GM12878 (cell line): Measurements from ENCODE around the gene TEX9. TPM values are rescaled to one million over a fixed set of nuclear protein-coding genes. Genes with fewer than 3 reads are reported as not detected.

Experiments used
- ATAC-seq: fragments of 200-7000 bp; cut with Tn5 transposase; 3 replicates; pipeline ENCODE4 v1.9.1; 2020; ENCODE audit warnings: mild to moderate bottlenecking, moderate library complexity
- BruUV-seq: library from RNA; stranded (reverse); fragments of 400-500 nt; replicated peaks from 2 replicates; lab custom pipeline; 2021; lab: Mats Ljungman, UMichigan
- CTCF ChIA-PET: fragments of 300-600 bp; sonication (Branson Sonifier 250); formaldehyde crosslinking; extraction: SDS; loops from one replicate; lab custom pipeline; 2021; ENCODE audit warnings: inconsistent platforms; lab: Yijun Ruan, JAX
- POLR2A ChIA-PET: fragments of 350-600 bp; formaldehyde crosslinking; extraction: SDS; loops from one replicate; lab custom pipeline; 2021; ENCODE audit warnings: inconsistent platforms; lab: Charles Lee
- RAD21 ChIA-PET: fragments of 300-600 bp; sonication (Branson Sonifier 250); formaldehyde crosslinking; loops from one replicate; lab custom pipeline; 2023; ENCODE audit warnings: antibody characterized with exemption; ENCODE audit not compliant: unreplicated experiment; lab: Charles Lee
- SMC1A ChIA-PET: fragments of 300-600 bp; sonication (Branson Sonifier 250); formaldehyde crosslinking; loops from one replicate; lab custom pipeline; 2023; ENCODE audit not compliant: unreplicated experiment, uncharacterized antibody; lab: Charles Lee
- DNase-seq: peaks from one replicate; pipeline ENCODE4 v3.0.0-alpha.2; 2011; ENCODE audit warnings: low read depth, low spot score
- FAIRE-seq: peaks from 3 replicates; lab custom pipeline; 2011; peaks lifted over from hg19 to GRCh38; lab: Jason Lieb, UNC
- H2AFZ ChIP-seq: 2 replicates; pipeline ENCODE4 v1.6.0; 2011; ENCODE audit warnings: low read depth, low read length, control low read depth; ENCODE audit not compliant: control insufficient read depth
- H3K27ac ChIP-seq: 2 replicates; pipeline ENCODE4 v1.5.1; 2011; ENCODE audit warnings: control low read depth; ENCODE audit not compliant: control insufficient read depth, insufficient read depth
- H3K27me3 ChIP-seq, 2 experiments: replicated peaks in 1 of 2; 2 replicates each; pipeline versions ENCODE4 v1.6.0 to v1.6.1; 2011; ENCODE audit warnings: low read length in 1 of 2; ENCODE audit not compliant: control insufficient read depth in 2 of 2, insufficient read depth in 2 of 2
- H3K36me3 ChIP-seq, 2 experiments: 2 replicates each; pipeline ENCODE4 v1.5.1; 2011; ENCODE audit warnings: low read length in 1 of 2; ENCODE audit not compliant: control insufficient read depth in 2 of 2, insufficient read depth in 2 of 2
- H3K4me1 ChIP-seq: 2 replicates; pipeline ENCODE4 v1.6.1; 2011; ENCODE audit warnings: mild to moderate bottlenecking, low read length, moderate library complexity, mixed read lengths; ENCODE audit not compliant: control insufficient read depth, insufficient read depth
- H3K4me2 ChIP-seq: 2 replicates; pipeline ENCODE4 v1.6.0; 2011; ENCODE audit warnings: control low read depth; ENCODE audit not compliant: control insufficient read depth, insufficient read depth
- H3K4me3 ChIP-seq: fragments of 200-600 bp; sonication (generic); 2 replicates; pipeline ENCODE4 v1.5.1; 2016
- H3K79me2 ChIP-seq: 2 replicates; pipeline ENCODE4 v1.6.0; 2011; ENCODE audit warnings: low read length; ENCODE audit not compliant: control insufficient read depth, insufficient read depth
- H3K9ac ChIP-seq: 2 replicates; pipeline ENCODE4 v1.8.0; 2011; ENCODE audit warnings: low read length, control low read depth, mixed read lengths; ENCODE audit not compliant: control insufficient read depth, insufficient read depth
- H3K9me3 ChIP-seq: replicated peaks from 3 replicates; pipeline ENCODE4 v1.5.1; 2011; ENCODE audit warnings: mild to moderate bottlenecking, low read length; ENCODE audit not compliant: control insufficient read depth, insufficient read depth
- H4K20me1 ChIP-seq: 2 replicates; pipeline ENCODE4 v1.6.0; 2011; ENCODE audit not compliant: control insufficient read depth, insufficient read depth
- CBFB ChIP-seq: IDR thresholded peaks from 2 replicates; pipeline ENCODE4 v1.6.1; 2016; ENCODE audit warnings: antibody characterized with exemption, low read depth
- HCFC1 ChIP-seq: fragments of 150-350 bp; IDR thresholded peaks from 2 replicates; pipeline ENCODE4 v1.6.1; 2014; ENCODE audit warnings: low read length
- NFYA ChIP-seq: IDR thresholded peaks from 2 replicates; pipeline ENCODE4 v1.6.1; 2011; ENCODE audit warnings: low read depth, mild to moderate bottlenecking, low read length, improper control_type of control experiment, borderline replicate concordance
- PAX5 ChIP-seq: IDR thresholded peaks from 2 replicates; pipeline ENCODE4 v1.6.1; 2011; ENCODE audit warnings: low read depth, low read length, borderline replicate concordance
- RAD51 ChIP-seq: fragments of 450-650 bp; IDR thresholded peaks from 2 replicates; pipeline ENCODE4 v1.6.1; 2016; ENCODE audit warnings: moderate library complexity, mild to moderate bottlenecking, inconsistent platforms
- RFX5 ChIP-seq: IDR thresholded peaks from 2 replicates; pipeline ENCODE4 v1.6.1; 2011; ENCODE audit warnings: low read depth, low read length, improper control_type of control experiment
- SMARCA5 ChIP-seq: fragments of 450-650 bp; IDR thresholded peaks from 2 replicates; pipeline ENCODE4 v1.6.1; 2017; ENCODE audit warnings: mild to moderate bottlenecking
- SMC3 ChIP-seq: IDR thresholded peaks from 2 replicates; pipeline ENCODE4 v1.6.1; 2011; ENCODE audit warnings: low read length, improper control_type of control experiment, borderline replicate concordance
- YY1 ChIP-seq: IDR thresholded peaks from 2 replicates; pipeline ENCODE4 v1.6.1; 2011; ENCODE audit warnings: low read depth, mild to moderate bottlenecking, low read length
- ZNF207 ChIP-seq: fragments of 450-650 bp; IDR thresholded peaks from 2 replicates; pipeline ENCODE4 v1.6.1; 2014; ENCODE audit warnings: antibody characterized with exemption, mild to moderate bottlenecking, borderline replicate concordance
- ZNF217 ChIP-seq: fragments of 450-650 bp; IDR thresholded peaks from 2 replicates; pipeline ENCODE4 v1.6.1; 2017; ENCODE audit warnings: antibody characterized with exemption, mild to moderate bottlenecking
- WGBS: methylation state at CpG from one replicate; pipeline ENCODE4 v1.1.6; 2016; ENCODE audit warnings: low lambda C conversion rate; ENCODE audit not compliant: insufficient replicate concordance, insufficient coverage; ENCODE audit errors: missing lambda C conversion rate; 5-methylcytosine and 5-hydroxymethylcytosine counted together
- in situ Hi-C: fragments of 300-500 bp; cut with MboI; formaldehyde crosslinking; loops from 9 replicates; pipeline ENCODE4 v1.14.3; 2018; ENCODE audit warnings: mixed read lengths
- intact Hi-C: fragments of 100-400 bp; cut with micrococcal nuclease; formaldehyde crosslinking; loops from one replicate; pipeline ENCODE4 v1.14.2; 2022; ENCODE audit not compliant: unreplicated experiment
- polyA plus RNA-seq, 11 experiments: library from polyadenylated mRNA; depleted of rRNA in 4 of 11; unstranded in 6 of 11; stranded (reverse) in 5 of 11; fragments of >200 nt; fragmentation: Nextera tagmentation in 4 of 11; fragmentation: Illumina TruSeq in 1 of 11; extraction: Ambion mirVana in 4 of 11; extraction: Trizol in 1 of 11; gene quantifications; 1 replicate in 1 of 11; 2 replicates in 10 of 11; pipeline versions ENCODE4 v1.2.1 to v1.2.3, GENCODE V29; 2011 to 2016; ENCODE audit warnings: inconsistent platforms in 2 of 11, missing spikeins in 2 of 11, low read depth in 1 of 11
- total RNA-seq, 4 experiments: library from RNA; depleted of rRNA in 3 of 4; stranded (reverse); fragments of >200 nt in 3 of 4; fragmentation: Illumina TruSeq in 1 of 4; extraction: Trizol in 1 of 4; gene quantifications; 2 replicates each; pipeline versions ENCODE4 v1.2.1 to v1.2.3, GENCODE V29; 2013 to 2021
- TF ChIP-seq, protein P1 (sequence below): fragments of 450-650 bp; IDR thresholded peaks from 2 replicates; pipeline ENCODE4 v1.6.1; 2016; ENCODE audit warnings: mild to moderate bottlenecking
- TF ChIP-seq, protein P2 (sequence below): fragments of 450-650 bp; formaldehyde crosslinking; IDR thresholded peaks from 2 replicates; pipeline ENCODE4 v1.4.0; 2022; ENCODE audit warnings: mild to moderate bottlenecking, moderate library complexity
- TF ChIP-seq, protein P3 (sequence below): fragments of 450-650 bp; IDR thresholded peaks from 2 replicates; pipeline ENCODE4 v1.6.1; 2016; ENCODE audit warnings: mild to moderate bottlenecking
- TF ChIP-seq, protein P4 (sequence below): fragments of 450-650 bp; IDR thresholded peaks from 2 replicates; pipeline ENCODE4 v1.6.1; 2014; ENCODE audit warnings: mild to moderate bottlenecking

TEX9 gene
- total and polyA plus RNA-seq, 10 of the 15 experiments (the other 5 are each of a cell fraction or from before 2014, with no cell fraction given) = 9.0 to 155 (median 70.0) TPM

DNA sequence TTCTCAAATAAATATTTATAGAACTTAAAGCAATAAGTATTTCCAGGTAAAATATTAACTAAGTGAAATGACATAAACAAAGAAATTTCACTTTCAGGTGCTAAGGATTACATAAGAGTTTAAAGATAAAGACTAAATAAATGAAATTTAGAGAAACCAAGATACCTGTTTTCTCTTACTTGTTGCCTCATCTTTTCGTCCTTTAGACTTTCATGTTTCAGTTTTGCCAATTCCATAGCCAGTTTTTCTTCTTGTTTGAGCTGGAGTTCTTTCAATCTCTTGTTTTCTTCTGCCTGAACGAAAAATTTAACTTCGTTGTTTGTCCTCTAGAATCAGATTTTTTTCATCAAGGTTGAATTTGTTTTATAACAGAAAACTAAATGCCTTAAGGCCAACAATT, 91.0 kb downstream of the TEX9 start:
- CTCF ChIA-PET = no interaction called here
- BruUV-seq = no TSS peak

DNA sequence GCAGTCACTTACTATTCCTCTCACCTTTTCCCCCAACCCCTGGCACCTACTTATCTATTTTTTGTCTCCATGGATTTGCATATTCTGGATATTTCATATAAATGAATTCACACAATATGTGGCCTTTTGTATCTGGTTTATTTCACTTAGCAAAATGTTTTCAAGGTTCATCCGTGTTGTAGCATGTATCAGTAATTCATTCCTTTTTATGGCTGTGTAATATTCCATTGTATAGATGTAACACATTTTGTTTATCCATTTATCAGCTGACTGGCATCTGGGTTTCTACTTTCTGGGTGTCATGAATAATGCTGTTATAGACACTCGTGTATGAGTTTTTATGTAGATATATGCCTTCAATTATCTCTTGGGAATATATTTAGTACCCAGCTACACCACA, 93.9 kb downstream of the TEX9 start:
- no peaks in the 10 kb centered on the region for H3K36me3 ChIP-seq
- WGBS = 90% methylated on average over 2 of the region's 2 CpGs
- H3K4me3 ChIP-seq = no peak overlapping the region
- FAIRE-seq = no peak
- H3K9me3 ChIP-seq = no peaks in the 10 kb centered on the region
- ChIA-PET CTCF (interaction anchor here (1.0 kb wide), 1 partner anchor 226 kb away, joined by 3 read pairs; no protein-coding TSS in a partner anchor), RAD21 (no interaction called here), SMC1A (no interaction called here), POLR2A (no interaction called here)
- no peak overlapping the region for H3K27ac ChIP-seq
- no peak overlapping the region for H3K4me2 ChIP-seq
- DNase-seq = no peak
- H3K79me2 ChIP-seq = no peaks in the 10 kb centered on the region
- H3K9ac ChIP-seq = no peak overlapping the region
- no peaks in the 10 kb centered on the region for H4K20me1 ChIP-seq
- no TSS peak for BruUV-seq
- ATAC-seq = no peak
- H2AFZ ChIP-seq = no peak overlapping the region
- no peaks in the 10 kb centered on the region for H3K27me3 ChIP-seq
- no peaks in the 10 kb centered on the region for H3K4me1 ChIP-seq
- intact Hi-C loops = no loop called here
- in situ Hi-C loops = no loop called here
- TF ChIP-seq YY1 (no peak), PAX5 (no peak), ZNF207 (no peak), ZNF217 (no peak)
- TF ChIP-seq, protein P1, sequence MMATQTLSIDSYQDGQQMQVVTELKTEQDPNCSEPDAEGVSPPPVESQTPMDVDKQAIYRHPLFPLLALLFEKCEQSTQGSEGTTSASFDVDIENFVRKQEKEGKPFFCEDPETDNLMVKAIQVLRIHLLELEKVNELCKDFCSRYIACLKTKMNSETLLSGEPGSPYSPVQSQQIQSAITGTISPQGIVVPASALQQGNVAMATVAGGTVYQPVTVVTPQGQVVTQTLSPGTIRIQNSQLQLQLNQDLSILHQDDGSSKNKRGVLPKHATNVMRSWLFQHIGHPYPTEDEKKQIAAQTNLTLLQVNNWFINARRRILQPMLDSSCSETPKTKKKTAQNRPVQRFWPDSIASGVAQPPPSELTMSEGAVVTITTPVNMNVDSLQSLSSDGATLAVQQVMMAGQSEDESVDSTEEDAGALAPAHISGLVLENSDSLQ = no peak
- TF ChIP-seq, protein P2, sequence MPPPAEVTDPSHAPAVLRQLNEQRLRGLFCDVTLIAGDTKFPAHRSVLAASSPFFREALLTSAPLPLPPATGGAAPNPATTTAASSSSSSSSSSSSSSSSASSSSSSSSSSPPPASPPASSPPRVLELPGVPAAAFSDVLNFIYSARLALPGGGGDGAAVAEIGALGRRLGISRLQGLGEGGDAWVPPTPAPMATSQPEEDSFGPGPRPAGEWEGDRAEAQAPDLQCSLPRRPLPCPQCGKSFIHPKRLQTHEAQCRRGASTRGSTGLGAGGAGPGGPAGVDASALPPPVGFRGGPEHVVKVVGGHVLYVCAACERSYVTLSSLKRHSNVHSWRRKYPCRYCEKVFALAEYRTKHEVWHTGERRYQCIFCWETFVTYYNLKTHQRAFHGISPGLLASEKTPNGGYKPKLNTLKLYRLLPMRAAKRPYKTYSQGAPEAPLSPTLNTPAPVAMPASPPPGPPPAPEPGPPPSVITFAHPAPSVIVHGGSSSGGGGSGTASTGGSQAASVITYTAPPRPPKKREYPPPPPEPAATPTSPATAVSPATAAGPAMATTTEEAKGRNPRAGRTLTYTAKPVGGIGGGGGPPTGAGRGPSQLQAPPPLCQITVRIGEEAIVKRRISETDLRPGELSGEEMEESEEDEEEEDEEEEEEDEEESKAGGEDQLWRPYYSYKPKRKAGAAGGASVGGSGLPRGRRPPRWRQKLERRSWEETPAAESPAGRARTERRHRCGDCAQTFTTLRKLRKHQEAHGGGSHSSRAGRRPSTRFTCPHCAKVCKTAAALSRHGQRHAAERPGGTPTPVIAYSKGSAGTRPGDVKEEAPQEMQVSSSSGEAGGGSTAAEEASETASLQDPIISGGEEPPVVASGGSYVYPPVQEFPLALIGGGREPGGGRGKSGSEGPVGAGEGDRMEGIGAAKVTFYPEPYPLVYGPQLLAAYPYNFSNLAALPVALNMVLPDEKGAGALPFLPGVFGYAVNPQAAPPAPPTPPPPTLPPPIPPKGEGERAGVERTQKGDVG = no peak
- TF ChIP-seq, protein P3, sequence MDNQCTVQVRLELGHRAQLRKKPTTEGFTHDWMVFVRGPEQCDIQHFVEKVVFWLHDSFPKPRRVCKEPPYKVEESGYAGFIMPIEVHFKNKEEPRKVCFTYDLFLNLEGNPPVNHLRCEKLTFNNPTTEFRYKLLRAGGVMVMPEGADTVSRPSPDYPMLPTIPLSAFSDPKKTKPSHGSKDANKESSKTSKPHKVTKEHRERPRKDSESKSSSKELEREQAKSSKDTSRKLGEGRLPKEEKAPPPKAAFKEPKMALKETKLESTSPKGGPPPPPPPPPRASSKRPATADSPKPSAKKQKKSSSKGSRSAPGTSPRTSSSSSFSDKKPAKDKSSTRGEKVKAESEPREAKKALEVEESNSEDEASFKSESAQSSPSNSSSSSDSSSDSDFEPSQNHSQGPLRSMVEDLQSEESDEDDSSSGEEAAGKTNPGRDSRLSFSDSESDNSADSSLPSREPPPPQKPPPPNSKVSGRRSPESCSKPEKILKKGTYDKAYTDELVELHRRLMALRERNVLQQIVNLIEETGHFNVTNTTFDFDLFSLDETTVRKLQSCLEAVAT = no peak

More for the DNA sequence above, 91.0 kb downstream of the TEX9 start:
- no peaks in the 10 kb centered on the region for H3K79me2 ChIP-seq
- DNase-seq = no peak
- no peak overlapping the region for H3K4me3 ChIP-seq
- no peak for ATAC-seq
- no peak for FAIRE-seq
- WGBS = 98% methylated on average over 3 of the region's 3 CpGs
- no peak overlapping the region for H3K27ac ChIP-seq
- H2AFZ ChIP-seq = no peak overlapping the region
- SMC1A ChIA-PET = no interaction called here
- H3K36me3 ChIP-seq = no peaks in the 10 kb centered on the region
- H3K4me2 ChIP-seq = no peak overlapping the region
- intact Hi-C loops = no loop called here
- no peaks in the 10 kb centered on the region for H4K20me1 ChIP-seq
- POLR2A ChIA-PET = no interaction called here
- H3K27me3 ChIP-seq = no peaks in the 10 kb centered on the region
- no peak for TF ChIP-seq RAD51
- TF ChIP-seq CBFB = no peak
- TF ChIP-seq RFX5 = no peak
- no peak for TF ChIP-seq SMC3
- no peak for TF ChIP-seq HCFC1
- TF ChIP-seq, protein P4, sequence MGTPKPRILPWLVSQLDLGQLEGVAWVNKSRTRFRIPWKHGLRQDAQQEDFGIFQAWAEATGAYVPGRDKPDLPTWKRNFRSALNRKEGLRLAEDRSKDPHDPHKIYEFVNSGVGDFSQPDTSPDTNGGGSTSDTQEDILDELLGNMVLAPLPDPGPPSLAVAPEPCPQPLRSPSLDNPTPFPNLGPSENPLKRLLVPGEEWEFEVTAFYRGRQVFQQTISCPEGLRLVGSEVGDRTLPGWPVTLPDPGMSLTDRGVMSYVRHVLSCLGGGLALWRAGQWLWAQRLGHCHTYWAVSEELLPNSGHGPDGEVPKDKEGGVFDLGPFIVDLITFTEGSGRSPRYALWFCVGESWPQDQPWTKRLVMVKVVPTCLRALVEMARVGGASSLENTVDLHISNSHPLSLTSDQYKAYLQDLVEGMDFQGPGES = no peak
- TF ChIP-seq NFYA = no peak
- TF ChIP-seq YY1 = no peak
- no peak for TF ChIP-seq SMARCA5
- TF ChIP-seq, all 136 proteins: peak for 0
- H3K9ac ChIP-seq = no peak overlapping the region
- in situ Hi-C loops = no loop called here
- no peaks in the 10 kb centered on the region for H3K4me1 ChIP-seq
- RAD21 ChIA-PET = no interaction called here
- H3K9me3 ChIP-seq = no peaks in the 10 kb centered on the region
